Keratinocyte (primary cell): ENCODE results near the gene C22orf31. TPM values are rescaled to one million over a fixed set of nuclear protein-coding genes. Genes with fewer than 3 reads are reported as not detected.

ENCODE experiments used
- DNase-seq: peaks from one replicate; pipeline ENCODE4 v3.0.0-alpha.2; 2011; ENCODE audit warnings: low read depth, missing footprints, low spot score
- FAIRE-seq: peaks from 2 replicates; lab custom pipeline; 2011; peaks lifted over from hg19 to GRCh38; lab: Jason Lieb, UNC
- H2AFZ ChIP-seq: 2 replicates; pipeline ENCODE4 v1.6.0; 2012; ENCODE audit warnings: low read length, control low read depth, inconsistent platforms; ENCODE audit not compliant: control insufficient read depth
- H3K27ac ChIP-seq: 2 replicates; pipeline ENCODE4 v1.5.1; 2011; ENCODE audit warnings: low read length; ENCODE audit not compliant: control insufficient read depth, insufficient read depth
- H3K27me3 ChIP-seq: 3 replicates; pipeline ENCODE4 v1.6.0; 2011; ENCODE audit warnings: low read length; ENCODE audit not compliant: control insufficient read depth, insufficient read depth; ENCODE audit errors: extremely low read depth
- H3K36me3 ChIP-seq, 2 experiments: 2 replicates in 1 of 2; 3 replicates in 1 of 2; pipeline ENCODE4 v1.5.1; 2011; ENCODE audit warnings: low read length in 2 of 2, mild to moderate bottlenecking in 1 of 2; ENCODE audit not compliant: control insufficient read depth in 2 of 2, insufficient read depth in 2 of 2; ENCODE audit errors: extremely low read depth in 1 of 2
- H3K4me1 ChIP-seq: 3 replicates; pipeline ENCODE4 v1.5.1; 2011; ENCODE audit warnings: low read length; ENCODE audit not compliant: control insufficient read depth, insufficient read depth; ENCODE audit errors: extremely low read depth
- H3K4me2 ChIP-seq: 3 replicates; pipeline ENCODE4 v1.6.0; 2011; ENCODE audit warnings: low read depth, low read length; ENCODE audit not compliant: control insufficient read depth, insufficient read depth; ENCODE audit errors: extremely low read depth
- H3K4me3 ChIP-seq, 3 experiments: fragments of 200-600 bp in 1 of 3; sonication (generic) in 1 of 3; 2 replicates in 2 of 3; 3 replicates in 1 of 3; pipeline ENCODE4 v1.5.1; 2011 to 2016; ENCODE audit warnings: low read length in 3 of 3, mild to moderate bottlenecking in 3 of 3, control low read depth in 2 of 3, inconsistent platforms in 1 of 3, low read depth in 1 of 3, mixed read lengths in 1 of 3, mixed run types in 1 of 3, moderate library complexity in 1 of 3; ENCODE audit not compliant: control insufficient read depth in 2 of 3, insufficient read depth in 2 of 3; ENCODE audit errors: extremely low read depth in 1 of 3
- H3K79me2 ChIP-seq: 2 replicates; pipeline ENCODE4 v1.6.0; 2012; ENCODE audit warnings: low read length; ENCODE audit not compliant: control insufficient read depth, insufficient read depth
- H3K9ac ChIP-seq: 3 replicates; pipeline ENCODE4 v1.6.0; 2011; ENCODE audit warnings: low read length; ENCODE audit not compliant: control insufficient read depth, insufficient read depth; ENCODE audit errors: extremely low read depth
- H3K9me1 ChIP-seq: 3 replicates; pipeline ENCODE4 v1.6.0; 2011; ENCODE audit warnings: low read length; ENCODE audit not compliant: control insufficient read depth, insufficient read depth; ENCODE audit errors: extremely low read depth
- H3K9me3 ChIP-seq: 2 replicates; pipeline ENCODE4 v1.5.1; 2012; ENCODE audit warnings: low read depth, low read length; ENCODE audit not compliant: control insufficient read depth
- H4K20me1 ChIP-seq: 3 replicates; pipeline ENCODE4 v1.6.0; 2011; ENCODE audit warnings: low read length; ENCODE audit not compliant: control insufficient read depth, insufficient read depth; ENCODE audit errors: extremely low read depth
- CTCF ChIP-seq, 3 experiments: IDR thresholded peaks in 1 of 3; conservative IDR thresholded peaks in 1 of 3; optimal IDR thresholded peaks in 1 of 3; 2 replicates in 2 of 3; 3 replicates in 1 of 3; pipeline versions ENCODE3 to v1.5.1; 2011; ENCODE audit warnings: low read length in 3 of 3, mild to moderate bottlenecking in 3 of 3, moderate library complexity in 2 of 3, control low read depth in 1 of 3, inconsistent platforms in 1 of 3; ENCODE audit not compliant: insufficient read depth in 2 of 3; ENCODE audit errors: extremely low read depth in 1 of 3
- EZH2 ChIP-seq: IDR thresholded peaks from one replicate; pipeline ENCODE4 v1.6.1; 2012; ENCODE audit warnings: inconsistent platforms, mild to moderate bottlenecking, low read length, moderate library complexity
- dilution Hi-C: fragments of 300-500 bp; cut with MboI; formaldehyde crosslinking; loops from one replicate; pipeline ENCODE4 v1.7.0; 2020; ENCODE audit warnings: low sequenced_read_pairs; ENCODE audit not compliant: extremely low pct_ligation_motif_present
- polyA plus RNA-seq, 5 experiments: library from polyadenylated mRNA; depleted of rRNA in 3 of 5; stranded (reverse) in 3 of 5; stranded (forward) in 1 of 5; unstranded in 1 of 5; fragments of >200 nt; gene quantifications; 1 replicate in 1 of 5; 2 replicates in 3 of 5; 3 replicates in 1 of 5; pipeline versions ENCODE4 v1.2.1 to v1.2.3, GENCODE V29; 2011 to 2012; ENCODE audit warnings: missing spikeins in 2 of 5, low read depth in 1 of 5, low replicate concordance in 1 of 5

C22orf31 gene
- polyA plus RNA-seq, 1 donor (not counting 4 experiments of a cell fraction or from before 2014, with no cell fraction given), result not detected

- H3K79me2 ChIP-seq, result no peaks in the 10 kb centered on the region
- H3K27me3 ChIP-seq, result no peaks in the 10 kb centered on the region
- FAIRE-seq (no peak), DNase-seq (no peak)
- no peaks in the 10 kb centered on the region for H4K20me1 ChIP-seq
- no peak overlapping the region for H3K27ac ChIP-seq
- no peak overlapping the region for H3K4me3 ChIP-seq
- H3K9me3 ChIP-seq, result no peaks in the 10 kb centered on the region
- TF ChIP-seq CTCF (optimal IDR thresholded peaks at IDR 0.05 in 1 of 3, IDR thresholded peaks at IDR 0.05 in 1 of 3, conservative IDR thresholded peaks at IDR 0.05 in 1 of 3; ENCODE audit: extremely low read depth in 1 of 3, insufficient read depth in 2 of 3, low read length in 3 of 3) (no peak), EZH2 (no peak)
- H3K9ac ChIP-seq, result no peak overlapping the region
- H3K9me1 ChIP-seq, result no peaks in the 10 kb centered on the region
- no peak overlapping the region for H2AFZ ChIP-seq
- peaks cover 23% of the 10 kb centered on the region for H3K4me1 ChIP-seq
- H3K36me3 ChIP-seq, result no peaks in the 10 kb centered on the region
- no peak overlapping the region for H3K4me2 ChIP-seq
- dilution Hi-C loops, result no loop called here
Measured at GRCh38 chr22:29069463-29069862, 7.8 kb upstream of the C22orf31 start.

GRCh38 chr22:29065468-29066190, 4.0 kb upstream of the C22orf31 start:
- DNase-seq, result no peak
- H3K9me3 ChIP-seq, result no peaks in the 10 kb centered on the region
- no peaks in the 10 kb centered on the region for H3K9me1 ChIP-seq
- H3K27me3 ChIP-seq, result no peaks in the 10 kb centered on the region
- FAIRE-seq, result no peak
- H3K36me3 ChIP-seq, result no peaks in the 10 kb centered on the region
- no peak overlapping the region for H2AFZ ChIP-seq
- H3K27ac ChIP-seq, result no peak overlapping the region
- H3K4me1 ChIP-seq, result peaks cover 2% of the 10 kb centered on the region
- no peak for TF ChIP-seq EZH2
- no peak for TF ChIP-seq CTCF (optimal IDR thresholded peaks at IDR 0.05 in 1 of 3, IDR thresholded peaks at IDR 0.05 in 1 of 3, conservative IDR thresholded peaks at IDR 0.05 in 1 of 3; ENCODE audit: extremely low read depth in 1 of 3, insufficient read depth in 2 of 3, low read length in 3 of 3)
- dilution Hi-C loops, result no loop called here
- no peak overlapping the region for H3K4me2 ChIP-seq
- H4K20me1 ChIP-seq, result no peaks in the 10 kb centered on the region
- H3K79me2 ChIP-seq, result no peaks in the 10 kb centered on the region
- H3K4me3 ChIP-seq, result no peak overlapping the region
- no peak overlapping the region for H3K9ac ChIP-seq
